Thymus (tissue), 14 donors: ENCODE data around the gene ATG7. TPM values are rescaled to one million over a fixed set of nuclear protein-coding genes. Genes with fewer than 3 reads are reported as not detected.

ENCODE experiments used
- DNase-seq, 9 donors: peaks; one replicate each; pipeline ENCODE4 v3.0.0-alpha.2; 2013; ENCODE audit warnings: low spot score in 9 of 9, low read depth in 6 of 9, missing footprints in 1 of 9
- H3K27ac ChIP-seq, 2 donors: one replicate each; pipeline ENCODE4 v1.5.1; 2013; ENCODE audit warnings: control low read depth in 1 of 2, low read depth in 1 of 2, low read length in 1 of 2, mild to moderate bottlenecking in 1 of 2, moderate library complexity in 1 of 2
- H3K27me3 ChIP-seq, 2 donors: one replicate each; pipeline ENCODE4 v1.5.1; 2013; ENCODE audit warnings: low read length in 1 of 2; ENCODE audit not compliant: control insufficient read depth in 2 of 2, insufficient read depth in 1 of 2
- H3K36me3 ChIP-seq, 2 donors: one replicate each; pipeline ENCODE4 v1.5.1; 2013; ENCODE audit warnings: low read length in 1 of 2, mild to moderate bottlenecking in 1 of 2, moderate library complexity in 1 of 2; ENCODE audit not compliant: control insufficient read depth in 2 of 2, insufficient read depth in 2 of 2
- H3K4me1 ChIP-seq, 2 donors: one replicate each; pipeline ENCODE4 v1.5.1; 2013; ENCODE audit warnings: low read length in 2 of 2; ENCODE audit not compliant: control insufficient read depth in 2 of 2, insufficient read depth in 2 of 2
- H3K4me3 ChIP-seq, 2 donors: one replicate each; pipeline ENCODE4 v1.5.1; 2013; ENCODE audit warnings: low read length in 2 of 2, control low read depth in 1 of 2, mild to moderate bottlenecking in 1 of 2
- H3K9me3 ChIP-seq, 2 donors: one replicate each; pipeline ENCODE4 v1.5.1; 2013; ENCODE audit warnings: low read length in 1 of 2, mild to moderate bottlenecking in 1 of 2; ENCODE audit not compliant: control insufficient read depth in 2 of 2, insufficient read depth in 1 of 2
- WGBS: extraction: QIAGEN DNeasy Blood & Tissue Kit; methylation state at CpG from one replicate; pipeline ENCODE4 v1.1.7; 2013; 5-methylcytosine and 5-hydroxymethylcytosine counted together
- long read RNA-seq, 10 donors: transcript quantifications; one replicate each; lab custom pipeline, GENCODE V29; 2026
- polyA plus RNA-seq: library from polyadenylated mRNA; stranded (reverse); fragments of 200-250 nt; gene quantifications from one replicate; pipeline ENCODE4 v1.2.3, GENCODE V29; 2013
- total RNA-seq: library from RNA; stranded (reverse); fragments of 120-200 nt; gene quantifications from one replicate; pipeline ENCODE4 v1.2.4, GENCODE V29; 2013
- donor health status: healthy.

Gene ATG7
- total RNA-seq, result 21.7 TPM
- polyA plus RNA-seq, result 9.0 TPM
- long read RNA-seq, donor 1, result 0 reads
- long read RNA-seq, donor 2, full-length matches to known transcripts, result 4 of 4 reads
- long read RNA-seq, donor 2, partial matches to known transcripts, result 0 of 4 reads
- long read RNA-seq, donor 2, other reads (novel, unspliced or antisense), result 0 of 4 reads
- long read RNA-seq, donor 3, full-length matches to known transcripts, result 8 of 8 reads
- long read RNA-seq, donor 3, partial matches to known transcripts, result 0 of 8 reads
- long read RNA-seq, donor 3, other reads (novel, unspliced or antisense), result 0 of 8 reads
- long read RNA-seq, donor 4, full-length matches to known transcripts, result 2 of 2 reads
- long read RNA-seq, donor 4, partial matches to known transcripts, result 0 of 2 reads
- long read RNA-seq, donor 4, other reads (novel, unspliced or antisense), result 0 of 2 reads
- long read RNA-seq, donor 5, full-length matches to known transcripts, result 5 of 15 reads
- long read RNA-seq, donor 5, partial matches to known transcripts, result 10 of 15 reads
- long read RNA-seq, donor 5, other reads (novel, unspliced or antisense), result 0 of 15 reads
- long read RNA-seq, donor 6, full-length matches to known transcripts, result 2 of 2 reads
- long read RNA-seq, donor 6, partial matches to known transcripts, result 0 of 2 reads
- long read RNA-seq, donor 6, other reads (novel, unspliced or antisense), result 0 of 2 reads
- long read RNA-seq, donor 7, full-length matches to known transcripts, result 4 of 4 reads
- long read RNA-seq, donor 7, partial matches to known transcripts, result 0 of 4 reads
- long read RNA-seq, donor 7, other reads (novel, unspliced or antisense), result 0 of 4 reads
- long read RNA-seq, donor 8, result 0 reads
- long read RNA-seq, donor 9, full-length matches to known transcripts, result 2 of 2 reads
- long read RNA-seq, donor 9, partial matches to known transcripts, result 0 of 2 reads
- long read RNA-seq, donor 9, other reads (novel, unspliced or antisense), result 0 of 2 reads
- long read RNA-seq, donor 10, result 0 reads

GRCh38 chr3:11271986-11272904 is at the start of gene ATG7:
TSS of gene ATG7 (plus strand) at chr3:11272397. CDS start at chr3:11298696, 26,299 bp downstream.
- Histone ChIP-seq H3K36me3 (no peaks in the 10 kb centered on the region), H3K27me3 (no peaks in the 10 kb centered on the region), H3K9me3 (peaks cover 0 to 4% of the 10 kb centered on the region in 2 donors), H3K4me3 (peak within 1 kb of the TSS; percentile 57 to 67), H3K27ac (peak within 1 kb of the TSS; percentile 83 to 87), H3K4me1 (peaks cover 7 to 15% of the 10 kb centered on the region in 2 donors)
- WGBS, result 3% methylated on average over 51 of the region's 51 CpGs
- peak; percentile 85 to 98 (median 97) for DNase-seq

- WGBS, result 94% methylated on average over 3 of the region's 3 CpGs
Measured at GRCh38 chr3:11224010-11224409, 48.2 kb upstream of the ATG7 start.

GRCh38 chr3:11224870-11225229 is 47.3 kb upstream of the ATG7 start:
- Histone ChIP-seq H3K27ac (no peak overlapping the region), H3K4me3 (no peak overlapping the region), H3K36me3 (no peaks in the 10 kb centered on the region), H3K9me3 (no peaks in the 10 kb centered on the region), H3K4me1 (peaks cover 0 to 3% of the 10 kb centered on the region in 2 donors), H3K27me3 (no peaks in the 10 kb centered on the region)
- DNase-seq, result no peak
- WGBS, result 96% methylated on average over 3 of the region's 3 CpGs

More at GRCh38 chr3:11224010-11224409, 48.2 kb upstream of the ATG7 start:
- no peak overlapping the region for H3K27ac ChIP-seq
- no peaks in the 10 kb centered on the region for H3K9me3 ChIP-seq
- no peak for DNase-seq
- H3K36me3 ChIP-seq, result no peaks in the 10 kb centered on the region
- no peaks in the 10 kb centered on the region for H3K27me3 ChIP-seq
- H3K4me3 ChIP-seq, result no peak overlapping the region
- H3K4me1 ChIP-seq, result peaks cover 0 to 3% of the 10 kb centered on the region in 2 donors

- Histone ChIP-seq H3K4me1 (peaks cover 0 to 3% of the 10 kb centered on the region in 2 donors), H3K4me3 (no peak overlapping the region), H3K27ac (no peak overlapping the region), H3K9me3 (no peaks in the 10 kb centered on the region), H3K36me3 (no peaks in the 10 kb centered on the region), H3K27me3 (no peaks in the 10 kb centered on the region)
- DNase-seq, result no peak
- whole genome bisulfite sequencing, result 96% methylated on average over 6 of the region's 6 CpGs
Measured at GRCh38 chr3:11226042-11226370, 46.2 kb upstream of the ATG7 start.

GRCh38 chr3:11228041-11228440 is 44.2 kb upstream of the ATG7 start:
- no peaks in the 10 kb centered on the region for H3K27me3 ChIP-seq
- no peaks in the 10 kb centered on the region for H3K36me3 ChIP-seq
- peaks cover 0 to 3% of the 10 kb centered on the region in 2 donors for H3K4me1 ChIP-seq
- WGBS, result 83% methylated on average over 4 of the region's 4 CpGs
- H3K9me3 ChIP-seq, result no peaks in the 10 kb centered on the region
- no peak for DNase-seq
- no peak overlapping the region for H3K27ac ChIP-seq
- H3K4me3 ChIP-seq, result no peak overlapping the region

- Histone ChIP-seq H3K27me3 (no peaks in the 10 kb centered on the region), H3K4me1 (peaks cover 0 to 3% of the 10 kb centered on the region in 2 donors), H3K9me3 (no peaks in the 10 kb centered on the region), H3K4me3 (no peak overlapping the region), H3K27ac (no peak overlapping the region), H3K36me3 (no peaks in the 10 kb centered on the region)
- 95% methylated on average over 4 of the region's 4 CpGs for WGBS
- DNase-seq, result no peak
Measured at GRCh38 chr3:11230125-11230524, 42.1 kb upstream of the ATG7 start.

GRCh38 chr3:11230832-11231231 is 41.4 kb upstream of the ATG7 start:
- Histone ChIP-seq H3K9me3 (no peaks in the 10 kb centered on the region), H3K4me3 (no peak overlapping the region), H3K36me3 (no peaks in the 10 kb centered on the region), H3K27me3 (no peaks in the 10 kb centered on the region), H3K4me1 (peaks cover 0 to 3% of the 10 kb centered on the region in 2 donors), H3K27ac (no peak overlapping the region)
- DNase-seq, result no peak
- 74% methylated on average over 3 of the region's 3 CpGs for WGBS

- DNase-seq, result no peak
- 88% methylated on average over 8 of the region's 8 CpGs for WGBS
Measured at GRCh38 chr3:11235385-11235784, 36.8 kb upstream of the ATG7 start.

More at GRCh38 chr3:11235385-11235784, 36.8 kb upstream of the ATG7 start:
- H3K27me3 ChIP-seq, result no peaks in the 10 kb centered on the region
- H3K4me3 ChIP-seq, result no peak overlapping the region
- H3K36me3 ChIP-seq, result no peaks in the 10 kb centered on the region
- H3K9me3 ChIP-seq, result no peaks in the 10 kb centered on the region
- no peak overlapping the region for H3K27ac ChIP-seq
- no peaks in the 10 kb centered on the region for H3K4me1 ChIP-seq
